ENCODE measurements around the gene CCDC92. TPM values are rescaled to one million over a fixed set of nuclear protein-coding genes. Genes with fewer than 3 reads are reported as not detected.

Gene CCDC92
- total RNA-seq, 1 donor from 2014 or later: 22.9 TPM

- no peak for DNase-seq (ENCODE audit: extremely low spot score, unreplicated experiment)
- Mint-ChIP-seq H3K4me3 (no peak overlapping the region), H3K4me1 (ENCODE audit: unreplicated experiment) (peaks cover 31% of the 10 kb centered on the region), H3K9me3 (no peaks in the 10 kb centered on the region), H3K36me3 (no peaks in the 10 kb centered on the region), H3K27me3 (no peaks in the 10 kb centered on the region), H3K27ac (no peak overlapping the region)
- TF ChIP-seq CTCF (conservative IDR thresholded peaks at IDR 0.05): no peak
Observed at GRCh38 chr12:123958876-123959275, 13.8 kb downstream of the CCDC92 start.

- H3K27me3 Mint-ChIP-seq: no peaks in the 10 kb centered on the region
- TF ChIP-seq CTCF (conservative IDR thresholded peaks at IDR 0.05): no peak
Observed at GRCh38 chr12:123958462-123958861, 14.2 kb downstream of the CCDC92 start.

GRCh38 chr12:123957196-123957595, 15.4 kb downstream of the CCDC92 start:
- no peak for DNase-seq (ENCODE audit: extremely low spot score, unreplicated experiment)
- no peaks in the 10 kb centered on the region for H3K27me3 Mint-ChIP-seq
- no peaks in the 10 kb centered on the region for H3K36me3 Mint-ChIP-seq
- no peak overlapping the region for H3K27ac Mint-ChIP-seq
- TF ChIP-seq CTCF (conservative IDR thresholded peaks at IDR 0.05): no peak
- no peak overlapping the region for H3K4me3 Mint-ChIP-seq
- peaks cover 21% of the 10 kb centered on the region for H3K4me1 Mint-ChIP-seq (ENCODE audit: unreplicated experiment)
- no peaks in the 10 kb centered on the region for H3K9me3 Mint-ChIP-seq

More at GRCh38 chr12:123958462-123958861, 14.2 kb downstream of the CCDC92 start:
- no peak overlapping the region for H3K4me3 Mint-ChIP-seq
- H3K36me3 Mint-ChIP-seq: no peaks in the 10 kb centered on the region
- H3K9me3 Mint-ChIP-seq: no peaks in the 10 kb centered on the region
- no peak overlapping the region for H3K27ac Mint-ChIP-seq
- peaks cover 30% of the 10 kb centered on the region for H3K4me1 Mint-ChIP-seq (ENCODE audit: unreplicated experiment)
- no peak for DNase-seq (ENCODE audit: extremely low spot score, unreplicated experiment)

- H3K9me3 Mint-ChIP-seq: no peaks in the 10 kb centered on the region
- no peaks in the 10 kb centered on the region for H3K27me3 Mint-ChIP-seq
- no peak overlapping the region for H3K4me3 Mint-ChIP-seq
- no peak for TF ChIP-seq CTCF (conservative IDR thresholded peaks at IDR 0.05)
- H3K4me1 Mint-ChIP-seq (ENCODE audit: unreplicated experiment): peaks cover 19% of the 10 kb centered on the region
- DNase-seq (ENCODE audit: extremely low spot score, unreplicated experiment): no peak
- H3K36me3 Mint-ChIP-seq: no peaks in the 10 kb centered on the region
- H3K27ac Mint-ChIP-seq: no peak overlapping the region
Observed at GRCh38 chr12:123956249-123956648, 16.4 kb downstream of the CCDC92 start.

- no peak for TF ChIP-seq CTCF (conservative IDR thresholded peaks at IDR 0.05)
- H3K4me1 Mint-ChIP-seq (ENCODE audit: unreplicated experiment): peaks cover 16% of the 10 kb centered on the region
- no peaks in the 10 kb centered on the region for H3K9me3 Mint-ChIP-seq
- no peaks in the 10 kb centered on the region for H3K27me3 Mint-ChIP-seq
- no peak for DNase-seq (ENCODE audit: extremely low spot score, unreplicated experiment)
- no peaks in the 10 kb centered on the region for H3K36me3 Mint-ChIP-seq
- no peak overlapping the region for H3K4me3 Mint-ChIP-seq
- no peak overlapping the region for H3K27ac Mint-ChIP-seq
Observed at GRCh38 chr12:123954647-123955350, 17.8 kb downstream of the CCDC92 start.

Measured in type B pancreatic cell (in vitro differentiated cells).